Measurements from ENCODE around the gene MED27. TPM values are rescaled to one million over a fixed set of nuclear protein-coding genes. Genes with fewer than 3 reads are reported as not detected.

Gene MED27
- total and polyA plus RNA-seq, 2 of the 13 experiments (the other 11 are each of a cell fraction or from before 2014, with no cell fraction given), result 16.9 to 19.0 TPM

DNA sequence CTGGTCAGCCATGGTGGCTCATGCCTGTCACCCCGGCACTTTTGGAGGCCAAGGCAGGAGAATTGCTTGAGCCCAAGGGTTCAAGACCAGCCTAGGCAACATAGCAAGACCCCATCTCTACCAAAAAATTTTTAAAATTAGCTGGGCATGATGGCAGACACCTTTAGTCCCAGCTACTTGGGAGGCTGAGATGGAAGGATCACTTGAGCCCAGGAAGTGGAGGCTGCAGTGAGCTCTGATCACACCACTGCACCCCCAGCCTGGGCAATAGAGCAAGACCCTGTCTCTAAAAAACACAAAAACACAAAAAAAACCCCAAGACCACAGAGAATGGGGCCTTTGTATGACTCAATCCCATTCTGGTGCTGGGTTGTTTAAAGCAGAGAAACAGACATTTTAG is 44.0 kb downstream of the MED27 start:
- H2AFZ ChIP-seq (ENCODE audit: low read length), result no peak overlapping the region
- ChIA-PET CTCF (ENCODE audit: low intra/inter-chr PET ratio, low total read pairs) (no interaction called here), POLR2A (no interaction called here)
- FAIRE-seq, result no peak
- no peaks in the 10 kb centered on the region for H3K79me2 ChIP-seq (ENCODE audit: insufficient read depth, low read length)
- no peak overlapping the region for H3K4me3 ChIP-seq (replicated peaks in 1 of 3; ENCODE audit: insufficient read depth in 1 of 3, low read depth in 2 of 3, low read length in 3 of 3)
- no peaks in the 10 kb centered on the region for H3K36me3 ChIP-seq (replicated peaks in 1 of 2; ENCODE audit: control insufficient read depth in 1 of 2, insufficient read depth in 2 of 2, low read length in 2 of 2)
- no peak overlapping the region for H3K9ac ChIP-seq (ENCODE audit: insufficient read depth, low read depth, low read length)
- no peak for DNase-seq (ENCODE audit: low spot score)
- ATAC-seq, result no peak
- intact Hi-C loops (cut with micrococcal nuclease; ENCODE audit: unreplicated experiment) (no loop called here), in situ Hi-C loops (cut with HindIII; ENCODE audit: extremely low pct_ligation_motif_present, low pct_unique_long_range_greater_than_20kb) (no loop called here)
- WGBS (ENCODE audit: low lambda C conversion rate), result 83% methylated on average over 1 of the region's 1 CpG
- no peak overlapping the region for H3K27ac ChIP-seq (ENCODE audit: extremely low read length, insufficient read depth, low read length)
- H3K4me1 ChIP-seq (ENCODE audit: insufficient read depth, low read length), result peaks cover 16% of the 10 kb centered on the region
- H3K4me2 ChIP-seq (ENCODE audit: low read depth, low read length), result no peak overlapping the region
- no TSS peak for BruUV-seq (replicated peaks)
- no peaks in the 10 kb centered on the region for H3K9me3 ChIP-seq (ENCODE audit: low read length)
- no peaks in the 10 kb centered on the region for H3K27me3 ChIP-seq (ENCODE audit: control insufficient read depth in 1 of 2, insufficient read depth in 2 of 2, low read length in 2 of 2)
- no peaks in the 10 kb centered on the region for H4K20me1 ChIP-seq (ENCODE audit: insufficient read depth, low read length)
- TF ChIP-seq, protein P1, sequence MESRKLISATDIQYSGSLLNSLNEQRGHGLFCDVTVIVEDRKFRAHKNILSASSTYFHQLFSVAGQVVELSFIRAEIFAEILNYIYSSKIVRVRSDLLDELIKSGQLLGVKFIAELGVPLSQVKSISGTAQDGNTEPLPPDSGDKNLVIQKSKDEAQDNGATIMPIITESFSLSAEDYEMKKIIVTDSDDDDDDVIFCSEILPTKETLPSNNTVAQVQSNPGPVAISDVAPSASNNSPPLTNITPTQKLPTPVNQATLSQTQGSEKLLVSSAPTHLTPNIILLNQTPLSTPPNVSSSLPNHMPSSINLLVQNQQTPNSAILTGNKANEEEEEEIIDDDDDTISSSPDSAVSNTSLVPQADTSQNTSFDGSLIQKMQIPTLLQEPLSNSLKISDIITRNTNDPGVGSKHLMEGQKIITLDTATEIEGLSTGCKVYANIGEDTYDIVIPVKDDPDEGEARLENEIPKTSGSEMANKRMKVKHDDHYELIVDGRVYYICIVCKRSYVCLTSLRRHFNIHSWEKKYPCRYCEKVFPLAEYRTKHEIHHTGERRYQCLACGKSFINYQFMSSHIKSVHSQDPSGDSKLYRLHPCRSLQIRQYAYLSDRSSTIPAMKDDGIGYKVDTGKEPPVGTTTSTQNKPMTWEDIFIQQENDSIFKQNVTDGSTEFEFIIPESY (CRISPR knock-in tag; IDR thresholded peaks at IDR 0.05), result no peak
- TF ChIP-seq TCF7 (IDR thresholded peaks at IDR 0.05; ENCODE audit: low read depth) (no peak), TAF1 (CRISPR knock-in tag; IDR thresholded peaks at IDR 0.05) (no peak), ZNF343 (CRISPR knock-in tag; IDR thresholded peaks at IDR 0.05) (no peak), EP300 (IDR thresholded peaks at IDR 0.05; ENCODE audit: low read depth in 2 of 2, low read length in 2 of 2) (no peak), EP300 (CRISPR knock-in tag; IDR thresholded peaks at IDR 0.05; ENCODE audit: borderline replicate concordance) (no peak), ZNF598 (CRISPR knock-in tag; IDR thresholded peaks at IDR 0.05; ENCODE audit: borderline replicate concordance) (no peak), CBX5 (CRISPR knock-in tag; IDR thresholded peaks at IDR 0.05; ENCODE audit: borderline replicate concordance) (no peak), ZNF460 (CRISPR knock-in tag; IDR thresholded peaks at IDR 0.05; ENCODE audit: borderline replicate concordance) (no peak), ESRRA (CRISPR knock-in tag; IDR thresholded peaks at IDR 0.05; ENCODE audit: low read depth) (no peak), NFYB (CRISPR knock-in tag; IDR thresholded peaks at IDR 0.05) (no peak), STAT5B (CRISPR knock-in tag; IDR thresholded peaks at IDR 0.05) (no peak), ZNF629 (CRISPR knock-in tag; conservative IDR thresholded peaks at IDR 0.05) (no peak), ZFP41 (CRISPR knock-in tag; IDR thresholded peaks at IDR 0.05; ENCODE audit: borderline replicate concordance) (no peak), ZNF484 (CRISPR knock-in tag; IDR thresholded peaks at IDR 0.05; ENCODE audit: borderline replicate concordance, low read depth) (no peak), ZSCAN29 (CRISPR knock-in tag; conservative IDR thresholded peaks at IDR 0.05) (no peak), CENPBD1 (CRISPR knock-in tag; IDR thresholded peaks at IDR 0.05; ENCODE audit: borderline replicate concordance, low read depth) (no peak), ZNF260 (CRISPR knock-in tag; IDR thresholded peaks at IDR 0.05; ENCODE audit: borderline replicate concordance, low read depth) (no peak)
- TF ChIP-seq, protein P2, sequence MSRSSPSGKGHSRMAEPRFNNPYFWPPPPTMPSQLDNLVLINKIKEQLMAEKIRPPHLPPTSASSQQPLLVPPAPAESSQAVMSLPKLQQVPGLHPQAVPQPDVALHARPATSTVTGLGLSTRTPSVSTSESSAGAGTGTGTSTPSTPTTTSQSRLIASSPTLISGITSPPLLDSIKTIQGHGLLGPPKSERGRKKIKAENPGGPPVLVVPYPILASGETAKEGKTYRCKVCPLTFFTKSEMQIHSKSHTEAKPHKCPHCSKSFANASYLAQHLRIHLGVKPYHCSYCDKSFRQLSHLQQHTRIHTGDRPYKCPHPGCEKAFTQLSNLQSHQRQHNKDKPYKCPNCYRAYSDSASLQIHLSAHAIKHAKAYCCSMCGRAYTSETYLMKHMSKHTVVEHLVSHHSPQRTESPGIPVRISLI (CRISPR knock-in tag; IDR thresholded peaks at IDR 0.05; ENCODE audit: borderline replicate concordance), result no peak
- TF ChIP-seq, protein P3, sequence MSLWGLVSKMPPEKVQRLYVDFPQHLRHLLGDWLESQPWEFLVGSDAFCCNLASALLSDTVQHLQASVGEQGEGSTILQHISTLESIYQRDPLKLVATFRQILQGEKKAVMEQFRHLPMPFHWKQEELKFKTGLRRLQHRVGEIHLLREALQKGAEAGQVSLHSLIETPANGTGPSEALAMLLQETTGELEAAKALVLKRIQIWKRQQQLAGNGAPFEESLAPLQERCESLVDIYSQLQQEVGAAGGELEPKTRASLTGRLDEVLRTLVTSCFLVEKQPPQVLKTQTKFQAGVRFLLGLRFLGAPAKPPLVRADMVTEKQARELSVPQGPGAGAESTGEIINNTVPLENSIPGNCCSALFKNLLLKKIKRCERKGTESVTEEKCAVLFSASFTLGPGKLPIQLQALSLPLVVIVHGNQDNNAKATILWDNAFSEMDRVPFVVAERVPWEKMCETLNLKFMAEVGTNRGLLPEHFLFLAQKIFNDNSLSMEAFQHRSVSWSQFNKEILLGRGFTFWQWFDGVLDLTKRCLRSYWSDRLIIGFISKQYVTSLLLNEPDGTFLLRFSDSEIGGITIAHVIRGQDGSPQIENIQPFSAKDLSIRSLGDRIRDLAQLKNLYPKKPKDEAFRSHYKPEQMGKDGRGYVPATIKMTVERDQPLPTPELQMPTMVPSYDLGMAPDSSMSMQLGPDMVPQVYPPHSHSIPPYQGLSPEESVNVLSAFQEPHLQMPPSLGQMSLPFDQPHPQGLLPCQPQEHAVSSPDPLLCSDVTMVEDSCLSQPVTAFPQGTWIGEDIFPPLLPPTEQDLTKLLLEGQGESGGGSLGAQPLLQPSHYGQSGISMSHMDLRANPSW (CRISPR knock-in tag; IDR thresholded peaks at IDR 0.05; ENCODE audit: borderline replicate concordance), result no peak
